OCI-LY3 (cell line): Measurements from ENCODE around the gene RORC.

Experiments used
- CTCF ChIP-seq: fragments of 200-600, 300-600 bp; sonication (generic); IDR thresholded peaks from 2 replicates; pipeline ENCODE4 v1.5.1; 2014; ENCODE audit warnings: antibody characterized with exemption, low read length, low read depth
- EZH2phosphoT487 ChIP-seq: fragments of 200-600 bp; shearing (Covaris generic); IDR thresholded peaks from 2 replicates; pipeline ENCODE4 v1.6.1; 2018; ENCODE audit warnings: antibody characterized with exemption, mixed run types, low read depth

DNA sequence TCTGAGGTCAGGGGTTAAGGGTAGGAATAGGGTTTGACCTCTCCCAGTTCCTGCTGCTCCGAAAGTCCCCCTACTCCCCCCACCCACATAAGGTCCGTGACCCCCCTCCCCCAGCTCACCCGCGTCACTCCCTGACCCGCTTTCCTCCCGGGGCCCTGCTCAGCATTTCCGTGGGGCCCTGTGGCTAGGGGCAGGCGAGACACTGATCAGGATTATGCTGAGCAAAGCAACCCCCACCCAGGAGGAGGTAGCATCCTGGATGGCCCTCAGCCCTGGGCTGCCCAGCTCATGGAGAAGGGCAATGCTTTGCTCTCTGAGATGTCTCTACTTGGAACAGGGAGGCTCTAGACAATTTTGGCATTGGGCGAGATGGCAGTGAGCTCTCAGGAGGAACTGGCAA lies 3.7 kb downstream of the RORC start:
- TF ChIP-seq CTCF (no peak), EZH2phosphoT487 (no peak)
